Stimulated activated CD8-positive, alpha-beta memory T cell treated with anti-CD3 and anti-CD28 coated beads, Interleukin-4, amount 100 ng/mL, for 48 hours (primary cell): Measurements from ENCODE around the gene PSMA6.
"Not testable (repeated sequence)": the region's sequence is repeated elsewhere in the genome, so short reads cannot be mapped to it uniquely, and the experiment has no call there.

Experiments
- DNase-seq: peaks from one replicate; pipeline ENCODE4 v3.0.0-alpha.2; 2020

PSMA6 gene

DNA sequence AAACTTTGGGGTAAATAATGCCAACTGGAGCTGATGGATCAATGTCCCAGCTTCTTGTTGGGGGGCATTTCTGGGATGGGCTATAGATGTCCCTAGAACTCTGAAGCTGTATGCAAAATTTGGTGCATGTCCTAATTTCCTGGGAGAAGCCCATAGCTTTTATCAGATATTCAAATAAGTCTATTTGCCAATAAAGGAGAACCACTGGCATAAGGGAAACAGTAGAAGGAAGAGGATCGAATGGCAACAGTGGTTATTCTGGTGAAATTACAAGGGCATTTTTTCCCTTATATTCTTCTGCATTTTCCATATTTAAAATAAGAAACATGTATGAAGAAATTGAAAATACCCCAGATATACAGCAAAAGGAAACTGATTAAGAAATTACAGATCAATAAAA, 34.2 kb downstream of the PSMA6 start:
- DNase-seq, result no peak

DNA sequence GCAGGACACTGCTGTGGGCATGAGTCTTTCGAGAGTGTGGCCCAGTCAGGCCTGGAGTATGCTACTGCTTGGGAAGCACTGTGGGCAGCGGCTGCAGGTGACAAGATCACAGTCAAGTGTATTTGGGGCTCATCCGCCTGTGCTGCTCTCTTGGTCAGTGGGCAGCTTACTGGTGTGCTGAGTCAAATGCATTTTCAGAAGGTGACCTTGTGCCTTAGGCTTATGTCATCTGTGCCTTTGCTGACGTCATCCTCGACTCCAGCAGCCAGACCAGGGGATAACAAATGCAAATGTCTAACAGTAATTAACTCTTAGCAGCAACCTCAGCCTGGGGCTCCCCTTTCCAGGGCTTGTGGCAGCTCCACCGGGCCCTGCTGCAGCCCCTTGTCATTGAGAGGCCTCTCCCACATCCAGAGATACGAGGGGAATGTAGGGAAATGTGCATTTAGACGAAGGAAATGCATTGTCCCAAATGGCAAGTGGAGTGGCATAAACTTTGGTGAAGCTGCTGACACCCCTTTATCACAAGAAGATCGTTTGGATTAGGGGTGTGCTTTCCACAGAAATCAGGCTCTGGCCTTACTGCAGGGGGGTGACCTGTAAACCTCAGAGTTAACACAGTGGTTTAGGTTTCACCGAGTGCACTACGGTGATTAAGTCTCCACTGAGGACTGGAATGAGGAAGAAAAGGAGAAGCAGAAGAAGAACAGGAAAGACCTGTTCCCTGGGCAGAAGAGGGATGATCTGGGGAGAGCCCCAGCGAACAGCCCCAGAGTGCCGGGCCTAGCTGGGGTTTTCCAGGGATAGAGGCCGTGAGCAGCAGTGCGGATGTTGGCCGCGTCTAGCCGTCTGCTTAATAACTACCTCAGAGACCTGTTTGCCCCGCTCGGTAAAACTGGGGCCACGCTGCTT, 39.7 kb downstream of the PSMA6 start:
- peak; percentile 23 for DNase-seq

DNA sequence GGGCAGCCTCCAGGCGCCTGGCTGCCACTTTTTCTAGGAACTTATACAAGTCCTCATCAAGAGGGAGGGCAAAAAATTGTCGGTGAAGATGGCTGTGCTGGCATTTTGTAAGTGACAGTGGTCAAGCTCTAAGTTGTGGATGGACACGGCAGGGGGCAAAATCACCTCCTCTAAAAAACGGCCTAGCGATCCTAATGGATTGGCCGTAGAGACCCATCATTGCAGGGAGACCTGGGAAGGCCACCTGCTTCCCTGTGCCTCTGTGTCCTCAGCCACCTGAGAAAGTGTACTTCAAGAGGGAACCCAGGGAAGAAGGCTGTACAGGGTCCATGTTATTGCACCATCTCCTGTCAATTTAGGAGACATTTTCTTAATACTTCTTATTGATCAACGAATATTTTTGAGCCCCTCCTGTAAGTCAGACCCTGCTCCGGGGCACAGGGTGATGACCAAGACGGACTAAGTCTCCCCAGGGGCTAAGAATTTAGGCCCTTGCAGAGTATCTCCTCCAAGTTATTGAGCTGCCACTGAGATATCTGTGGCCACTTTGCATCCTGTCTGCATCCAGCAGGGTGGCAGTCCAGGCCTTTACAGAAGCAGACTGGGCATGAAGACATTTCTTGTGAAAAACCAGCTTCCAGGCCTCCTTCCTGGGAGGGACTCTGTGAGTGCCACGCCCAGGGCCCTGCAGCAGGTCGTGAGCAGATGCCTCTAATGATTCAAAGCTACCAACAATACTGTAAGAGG, 40.5 kb downstream of the PSMA6 start:
- peak; percentile 73 for DNase-seq

DNA sequence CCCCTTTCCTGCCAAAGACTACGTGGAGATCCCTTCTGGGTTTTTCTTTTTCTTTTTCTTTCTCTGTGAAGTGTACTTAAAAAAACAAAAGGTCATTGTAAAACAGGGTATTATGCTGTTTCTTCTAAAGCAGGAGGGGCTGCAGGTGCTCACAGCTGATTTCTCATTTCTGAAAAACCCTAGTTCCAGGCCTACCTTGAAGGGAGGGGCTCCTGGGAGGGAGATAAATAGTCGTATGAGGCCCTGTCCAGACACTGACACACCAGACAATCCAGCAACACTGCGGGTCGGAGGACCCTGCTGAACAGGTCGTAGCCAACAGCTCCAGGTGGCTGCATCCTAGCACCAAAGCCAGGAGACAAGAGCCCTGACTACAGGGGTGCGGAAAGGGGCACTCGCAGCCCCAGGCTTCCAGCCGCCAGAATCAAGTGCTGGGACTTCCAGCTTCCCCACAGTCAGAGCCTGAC, 41.1 kb downstream of the PSMA6 start:
- DNase-seq, result peak; percentile 45

DNA sequence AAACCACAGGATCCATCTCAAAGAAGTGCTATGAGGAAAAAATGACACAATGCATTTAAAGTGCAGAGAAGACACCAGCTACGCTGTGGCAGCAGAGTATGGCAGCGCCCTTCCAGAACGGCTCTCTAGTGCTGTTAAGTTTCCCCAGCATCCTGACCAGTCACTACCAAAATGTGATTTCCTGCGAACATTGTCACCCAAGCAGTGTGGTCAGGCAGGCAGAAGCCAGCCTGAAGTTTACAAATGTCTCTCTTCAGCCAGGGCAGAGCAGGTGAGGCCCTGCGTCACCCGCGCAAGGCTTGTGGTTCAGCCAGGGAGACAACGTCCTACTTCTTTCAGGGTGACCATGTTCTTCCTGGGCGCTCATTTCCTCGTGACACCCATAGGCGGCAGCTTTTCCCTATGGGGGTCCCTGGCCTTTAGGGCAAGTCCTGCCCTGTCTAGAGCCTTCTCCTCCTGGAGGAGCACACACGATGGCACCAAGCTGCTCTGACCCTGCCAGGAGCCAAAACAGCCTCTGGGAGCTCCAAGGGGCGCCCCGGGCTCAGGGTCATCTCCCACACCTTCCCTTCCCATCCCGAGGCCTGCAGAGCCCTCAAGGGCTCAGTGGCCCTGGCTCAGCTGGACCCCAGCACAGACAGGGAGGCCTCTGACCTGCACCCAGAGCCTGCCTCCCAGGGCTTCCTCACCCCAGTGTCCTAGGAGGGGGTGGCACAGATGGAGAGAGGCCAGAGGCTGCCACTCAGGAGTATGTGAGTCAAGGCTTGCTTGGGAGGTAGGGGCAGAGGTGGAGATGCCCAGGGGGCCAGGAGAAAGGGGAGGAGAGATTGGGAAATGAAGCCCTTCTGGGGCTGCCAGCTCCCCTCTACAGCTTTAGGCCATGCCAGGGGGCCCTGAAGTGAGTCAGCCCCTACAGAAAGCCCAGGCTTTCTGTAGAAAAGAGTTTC, 41.9 kb downstream of the PSMA6 start:
- peak; percentile 75 for DNase-seq

DNA sequence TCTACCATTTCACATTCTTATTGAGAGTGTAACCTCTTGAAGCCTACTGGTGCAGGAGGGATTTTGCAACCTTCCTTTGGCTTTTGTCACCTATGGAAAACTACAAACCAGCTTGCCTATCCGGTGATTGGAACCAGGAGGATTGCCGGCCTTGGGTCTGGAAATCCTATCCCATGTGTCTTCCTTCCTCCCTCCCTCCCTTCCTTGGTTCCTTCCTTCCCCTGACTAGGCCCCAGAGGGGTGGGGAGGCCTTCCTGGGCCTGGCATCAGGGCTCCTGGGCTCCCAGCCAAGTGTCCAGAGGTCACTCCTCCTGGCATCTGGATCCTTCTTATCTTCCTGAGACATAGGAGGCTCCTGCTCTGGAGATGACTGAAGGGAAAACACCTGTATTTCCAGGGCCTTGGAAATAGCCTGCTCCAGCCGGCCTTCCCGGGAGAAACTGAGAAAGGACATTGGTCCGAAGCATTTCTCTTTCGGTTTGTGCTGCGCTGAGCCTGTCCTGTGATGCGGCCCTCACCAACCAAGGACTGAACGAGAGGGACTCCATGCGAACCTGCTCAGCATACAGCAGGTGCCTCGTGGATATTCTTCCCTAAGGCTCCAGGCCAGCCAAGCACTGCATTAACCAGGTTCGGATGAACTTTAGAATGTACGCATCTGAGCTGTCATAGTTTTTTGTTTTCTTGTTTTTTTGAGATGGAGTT, 43.4 kb downstream of the PSMA6 start:
- no peak for DNase-seq

DNA sequence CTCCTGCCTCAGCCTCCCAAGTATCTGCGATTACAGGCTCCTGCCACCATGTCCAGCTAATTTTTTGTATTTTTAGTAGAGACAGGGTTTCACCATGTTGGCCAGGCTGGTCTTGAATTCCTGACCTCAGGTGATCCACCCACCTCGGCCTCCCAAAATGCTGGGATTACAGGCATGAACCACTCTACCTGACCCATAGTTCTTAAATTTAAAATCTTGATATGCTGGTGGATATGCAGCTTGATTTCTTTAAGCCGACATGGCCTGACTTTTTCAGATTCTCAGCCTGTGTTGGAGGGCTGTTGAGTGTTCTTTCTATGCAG, 44.0 kb downstream of the PSMA6 start:
- DNase-seq, result not testable (repeated sequence)

DNA sequence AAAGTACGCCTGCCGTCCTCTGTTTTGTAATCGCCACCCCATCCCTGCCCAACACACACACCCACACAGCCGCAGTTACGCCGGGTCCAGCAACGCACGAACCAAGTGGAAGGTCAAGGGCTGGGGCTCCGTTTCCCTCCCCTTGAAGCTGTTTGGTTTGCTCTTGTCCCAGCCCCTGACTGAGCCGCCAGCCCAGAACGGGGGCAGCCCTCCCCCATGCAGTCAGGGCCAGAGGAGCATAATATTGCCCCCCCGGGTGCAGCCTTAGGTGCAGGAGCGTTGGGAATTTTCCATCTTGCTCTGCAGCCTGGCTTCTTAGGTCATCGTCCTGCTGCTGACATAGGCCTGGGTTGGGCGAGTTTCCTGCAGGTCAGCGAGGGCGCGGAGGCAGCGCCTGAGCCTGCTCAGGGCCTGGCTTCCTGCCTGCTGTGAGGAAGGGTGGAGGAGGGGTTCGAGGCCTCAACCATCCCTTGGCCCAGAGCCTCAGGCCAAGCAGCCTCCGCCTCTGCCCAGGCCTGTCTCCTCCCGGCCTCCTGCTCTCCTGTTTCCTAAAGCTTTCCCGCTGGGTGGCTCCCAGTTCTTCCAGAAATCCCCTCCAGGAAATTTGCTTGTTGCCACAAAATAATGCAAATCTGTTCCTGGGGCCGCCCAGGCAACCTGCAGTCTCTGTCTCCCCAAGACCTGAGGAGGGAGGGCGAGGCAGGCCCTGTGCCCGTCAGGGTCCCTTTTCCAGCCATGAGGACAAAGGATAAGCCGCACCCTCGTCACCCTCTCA, 44.5 kb downstream of the PSMA6 start:
- DNase-seq, result peak; percentile 20

DNA sequence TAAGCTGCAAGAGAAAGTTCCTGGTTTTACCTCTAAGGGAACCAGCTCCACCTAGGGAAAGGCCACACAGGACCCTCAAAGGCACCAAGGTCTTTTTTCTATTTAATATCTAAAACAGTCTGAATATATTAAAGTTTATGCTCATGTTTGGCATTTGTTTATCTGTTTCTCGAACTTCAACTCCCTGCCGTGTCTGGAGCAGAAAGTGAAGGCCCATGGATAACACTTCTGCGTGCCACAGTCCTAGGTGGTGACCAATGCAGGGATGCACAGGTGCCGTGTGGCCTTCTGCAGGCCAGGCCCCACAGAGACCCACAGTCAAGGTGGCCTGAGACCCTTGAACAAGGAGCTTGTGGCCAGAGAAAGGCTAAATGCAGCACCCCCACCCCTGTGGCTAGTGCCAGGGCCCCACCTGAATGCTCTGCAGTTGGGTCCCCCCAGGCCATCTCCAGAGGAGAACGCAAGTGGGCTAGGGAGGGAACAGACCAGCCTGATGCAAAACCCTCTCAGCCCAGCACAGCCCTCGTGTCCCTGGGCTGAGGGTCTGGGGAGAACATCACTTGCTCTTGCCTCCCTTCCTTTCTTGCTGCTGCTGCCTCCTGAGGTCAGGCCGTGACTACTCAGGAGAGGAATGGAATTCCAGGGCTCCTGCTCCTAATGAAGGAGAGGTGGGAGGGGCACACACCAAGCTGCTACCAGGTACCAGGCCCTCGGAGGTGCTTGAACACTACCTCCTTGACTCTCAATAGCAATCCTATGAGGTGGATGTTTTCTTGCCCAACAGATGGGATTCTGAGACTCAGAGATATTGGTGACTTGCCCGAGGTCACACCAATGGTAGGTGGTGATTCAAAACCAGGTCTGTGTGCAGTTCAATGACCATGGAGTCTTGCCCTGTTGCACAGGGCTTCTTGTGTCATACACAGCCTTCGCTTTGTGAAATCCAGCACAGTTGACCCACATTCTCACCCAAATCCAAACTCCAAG, 45.4 kb downstream of the PSMA6 start:
- peak; percentile 24 for DNase-seq

DNA sequence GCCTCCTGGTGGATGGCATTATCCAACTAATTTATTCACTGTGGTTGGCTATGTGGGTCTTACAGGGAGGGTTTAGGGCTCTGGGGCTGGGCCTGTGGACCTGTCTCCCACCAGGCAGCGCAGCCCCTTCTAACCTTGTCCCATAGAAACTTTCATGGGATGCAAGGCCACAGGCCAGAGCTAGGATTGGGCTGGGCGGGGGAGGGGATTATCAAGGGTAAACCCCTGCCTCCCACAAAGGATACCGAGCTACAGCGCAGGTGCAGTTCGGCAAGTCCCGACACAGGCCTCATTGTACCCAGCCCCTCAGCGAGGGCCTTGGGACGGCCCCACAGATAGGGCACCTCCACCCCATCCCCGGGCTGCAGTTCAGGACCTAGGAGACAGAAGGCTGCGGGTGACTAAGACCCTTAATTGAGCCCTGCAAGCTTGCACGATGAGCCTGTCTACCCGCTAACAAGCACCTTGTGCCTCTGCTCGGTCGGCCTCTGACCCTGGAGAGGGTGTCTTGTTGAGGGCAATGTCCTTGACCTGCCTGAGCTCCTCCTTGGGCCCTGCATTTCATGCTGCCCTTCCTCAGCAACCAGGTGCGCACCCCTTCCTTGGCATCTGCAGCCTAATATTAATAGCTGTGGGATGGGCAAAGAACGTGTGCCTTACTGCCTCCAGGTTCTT, 46.7 kb downstream of the PSMA6 start:
- DNase-seq, result no peak

DNA sequence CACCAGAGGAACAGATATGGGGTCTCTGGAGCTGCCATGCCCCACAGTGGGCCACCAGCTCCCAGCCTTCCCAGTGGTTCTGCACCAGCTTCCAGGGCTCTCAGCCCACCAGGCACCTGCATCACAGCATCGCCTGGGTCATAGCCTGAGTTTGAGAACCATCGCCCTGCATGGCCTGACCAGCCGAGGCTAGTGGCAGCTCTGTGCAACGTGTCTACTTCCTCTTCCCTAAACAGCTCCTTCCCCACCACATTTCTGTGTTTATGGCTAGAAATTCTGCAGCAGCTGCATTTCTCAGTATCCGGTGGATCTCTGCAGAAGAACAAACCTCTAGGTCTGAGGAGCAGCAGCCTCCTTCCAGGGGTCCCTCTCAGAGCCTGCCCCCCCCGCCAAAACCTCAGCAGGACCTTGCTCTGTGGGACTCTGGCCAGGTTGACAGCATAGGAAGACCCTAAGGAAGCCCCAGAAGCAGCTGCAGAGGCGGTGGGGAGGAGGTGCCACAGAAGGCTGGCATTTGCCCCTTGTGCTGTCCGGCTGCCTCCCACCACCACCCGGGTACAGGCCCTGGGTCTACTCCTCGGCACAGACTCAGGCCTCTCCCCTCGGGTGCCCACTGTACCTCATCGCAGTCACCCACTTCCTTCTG, 47.7 kb downstream of the PSMA6 start:
- no peak for DNase-seq

DNA sequence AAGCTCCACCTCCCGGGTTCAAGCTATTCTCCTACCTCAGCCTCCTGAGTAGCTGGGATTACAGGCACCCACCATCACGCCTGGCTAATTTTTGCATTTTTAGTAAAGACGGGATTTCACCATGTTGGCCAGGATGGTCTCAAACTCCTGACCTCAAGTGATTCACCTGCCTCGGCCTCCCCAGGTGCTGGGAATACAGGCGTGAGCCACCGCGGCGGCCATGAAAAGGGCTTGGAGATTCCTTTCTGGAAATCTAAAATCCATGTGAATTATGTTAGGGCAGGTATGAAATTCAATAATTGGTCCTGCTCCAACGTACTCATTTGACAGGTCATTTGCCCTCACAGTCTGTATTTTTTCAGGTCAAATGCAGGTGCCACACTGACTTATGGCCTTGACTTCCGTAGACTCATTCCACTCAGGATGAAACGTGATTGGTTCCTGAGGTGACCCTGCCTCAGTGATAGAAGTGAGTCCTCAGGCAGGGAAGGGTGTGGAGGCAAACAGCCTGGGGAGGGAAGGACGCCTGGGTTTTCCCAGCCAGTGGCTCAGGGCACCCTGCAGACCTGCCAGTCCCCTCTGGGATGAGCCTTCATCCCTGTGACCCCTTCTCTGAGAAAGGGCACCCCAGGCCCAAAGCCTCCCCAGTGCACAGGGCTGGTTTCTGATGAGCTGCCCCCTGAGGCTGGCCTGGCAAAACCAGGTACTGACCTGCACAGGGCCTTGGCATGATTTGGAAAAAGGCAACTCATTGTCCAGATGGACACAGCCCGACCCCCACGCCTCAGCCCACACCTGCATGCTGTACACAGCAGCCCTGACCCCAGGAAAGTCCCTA, 48.7 kb downstream of the PSMA6 start:
- DNase-seq, result no peak

DNA sequence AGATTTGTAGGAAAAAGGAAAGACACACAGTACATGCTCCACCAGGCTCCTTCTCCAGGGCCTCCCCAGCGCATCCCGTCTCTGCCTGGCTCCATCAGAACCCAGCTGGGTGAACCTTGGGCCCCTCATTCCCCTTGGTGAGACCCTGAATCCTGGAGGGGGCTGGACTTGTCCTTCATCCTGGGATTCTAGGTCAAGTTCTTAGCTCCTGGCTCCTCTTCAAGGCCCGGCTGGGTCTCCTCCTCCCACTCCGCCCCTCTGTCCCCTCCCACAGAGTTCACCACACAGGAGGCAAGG, 49.2 kb downstream of the PSMA6 start:
- peak; percentile 53 for DNase-seq

DNA sequence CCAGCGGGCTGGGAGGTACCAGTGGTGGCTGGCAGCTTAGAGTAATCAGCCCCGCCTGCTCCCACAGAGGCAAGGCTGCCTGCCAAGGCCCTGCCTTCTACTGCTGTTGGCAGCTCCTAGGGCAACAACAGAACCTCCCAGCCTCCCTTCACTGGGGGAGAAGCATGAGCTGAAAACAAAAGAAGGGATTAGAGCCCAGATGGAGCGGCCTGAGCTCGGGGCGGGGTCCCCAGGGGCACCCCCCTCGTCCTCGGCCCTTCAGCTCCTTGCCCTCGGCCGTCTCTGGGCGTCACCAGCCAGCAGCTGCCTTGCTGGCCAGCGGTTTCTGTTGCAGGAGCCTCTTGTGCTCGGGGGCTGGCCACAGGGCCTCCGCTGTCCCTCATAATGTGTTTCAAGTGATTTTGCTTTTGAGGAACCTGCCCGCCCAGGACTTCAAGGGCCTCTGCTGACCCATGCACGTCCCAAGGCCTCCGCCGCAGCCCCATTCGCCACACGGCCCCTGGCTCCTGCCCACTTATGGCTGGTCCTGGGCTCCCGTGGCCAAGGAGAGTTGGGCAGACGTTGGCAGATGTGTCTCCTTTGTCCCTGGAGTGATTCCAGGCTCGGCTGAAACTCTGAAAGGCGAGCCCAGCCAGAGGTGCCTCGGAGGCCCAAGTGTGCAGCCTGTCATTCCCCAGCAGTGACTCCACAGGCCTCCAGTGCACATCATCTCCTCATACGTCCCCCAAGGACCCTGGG, 49.7 kb downstream of the PSMA6 start:
- DNase-seq, result no peak

DNA sequence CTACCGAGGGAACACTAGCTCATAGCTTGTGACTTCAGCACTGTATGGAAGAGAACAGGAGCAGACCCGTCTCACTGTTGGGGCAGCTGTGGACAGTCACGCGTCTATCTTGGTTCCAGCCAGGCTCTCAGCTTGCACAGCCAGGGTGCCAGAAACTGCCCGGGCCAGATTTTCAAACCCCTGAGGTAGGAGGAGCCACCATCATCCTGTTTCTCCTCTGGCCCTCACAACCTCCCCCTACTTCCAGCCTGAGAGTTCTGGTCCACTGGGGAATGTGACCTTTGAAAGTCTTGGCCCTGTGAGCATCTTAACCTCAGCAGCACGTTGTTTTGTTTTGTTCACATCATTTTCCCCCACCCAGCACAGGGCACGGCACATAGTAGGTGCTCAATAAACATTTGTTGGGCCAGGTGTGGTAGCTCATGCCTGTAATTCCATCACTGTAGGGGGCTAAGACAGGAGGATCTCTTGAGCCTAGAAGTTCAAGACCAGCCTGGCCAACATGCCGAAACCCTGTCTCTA, 50.4 kb downstream of the PSMA6 start:
- DNase-seq, result no peak

DNA sequence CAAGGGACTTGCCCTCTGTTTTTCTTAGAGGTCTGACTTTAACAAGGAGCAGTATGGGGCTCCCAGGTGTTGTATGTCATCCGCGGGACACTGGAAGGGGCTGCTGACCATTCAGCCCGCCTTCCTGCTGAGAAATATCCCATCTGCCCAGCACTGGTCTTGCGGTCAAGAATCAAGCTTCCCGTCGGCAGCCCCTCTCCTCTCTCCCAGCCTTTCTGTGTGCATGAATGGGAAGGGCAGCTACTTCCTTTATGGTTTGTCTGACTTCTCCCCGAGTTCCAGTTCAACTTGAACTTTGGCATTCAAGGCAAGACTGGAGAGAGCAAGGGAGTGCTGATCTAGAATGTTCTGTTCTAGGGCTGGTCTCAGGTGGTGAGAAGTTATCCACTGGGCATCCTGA, 51.5 kb downstream of the PSMA6 start:
- DNase-seq, result no peak

DNA sequence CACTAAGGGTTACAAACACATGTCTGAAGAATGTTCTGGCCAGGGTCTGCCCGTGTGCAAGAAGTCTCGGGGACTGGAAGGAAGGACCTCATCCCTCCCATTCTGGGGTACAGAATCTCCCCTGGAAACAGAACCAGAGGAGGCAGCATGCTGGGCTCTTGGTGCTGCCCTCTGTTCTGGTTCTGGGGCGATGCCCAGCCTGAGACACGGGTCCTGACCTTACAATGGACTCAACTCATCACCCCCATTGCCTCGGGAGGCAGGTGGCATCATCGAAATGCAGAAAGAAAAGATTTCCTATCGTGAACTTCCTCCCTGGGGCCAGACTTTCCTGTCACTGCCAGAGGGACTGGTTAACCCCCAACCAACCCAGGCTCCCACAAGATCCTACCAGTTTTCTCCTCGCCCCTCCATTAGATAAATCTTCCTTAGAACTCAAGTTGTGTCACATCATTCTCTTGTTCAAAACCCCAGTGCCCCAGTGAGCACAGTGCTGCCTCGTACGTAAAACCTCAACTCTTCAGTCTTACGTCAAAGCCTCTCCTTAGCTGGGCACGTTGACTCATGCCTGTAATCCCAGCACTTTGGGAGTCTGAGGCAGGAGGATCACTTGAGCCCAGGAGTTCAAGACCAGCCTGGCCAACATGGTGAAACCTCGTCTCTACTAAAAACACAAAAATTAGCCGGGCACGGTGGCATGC, 52.1 kb downstream of the PSMA6 start:
- no peak for DNase-seq
